ENCODE results near the gene ACTG1. TPM values are rescaled to one million over a fixed set of nuclear protein-coding genes. Genes with fewer than 3 reads are reported as not detected.

ACTG1 gene
- total and polyA plus RNA-seq, 2 of the 13 experiments (the other 11 are each of a cell fraction or from before 2014, with no cell fraction given): 973 to 1,138 TPM

DNA sequence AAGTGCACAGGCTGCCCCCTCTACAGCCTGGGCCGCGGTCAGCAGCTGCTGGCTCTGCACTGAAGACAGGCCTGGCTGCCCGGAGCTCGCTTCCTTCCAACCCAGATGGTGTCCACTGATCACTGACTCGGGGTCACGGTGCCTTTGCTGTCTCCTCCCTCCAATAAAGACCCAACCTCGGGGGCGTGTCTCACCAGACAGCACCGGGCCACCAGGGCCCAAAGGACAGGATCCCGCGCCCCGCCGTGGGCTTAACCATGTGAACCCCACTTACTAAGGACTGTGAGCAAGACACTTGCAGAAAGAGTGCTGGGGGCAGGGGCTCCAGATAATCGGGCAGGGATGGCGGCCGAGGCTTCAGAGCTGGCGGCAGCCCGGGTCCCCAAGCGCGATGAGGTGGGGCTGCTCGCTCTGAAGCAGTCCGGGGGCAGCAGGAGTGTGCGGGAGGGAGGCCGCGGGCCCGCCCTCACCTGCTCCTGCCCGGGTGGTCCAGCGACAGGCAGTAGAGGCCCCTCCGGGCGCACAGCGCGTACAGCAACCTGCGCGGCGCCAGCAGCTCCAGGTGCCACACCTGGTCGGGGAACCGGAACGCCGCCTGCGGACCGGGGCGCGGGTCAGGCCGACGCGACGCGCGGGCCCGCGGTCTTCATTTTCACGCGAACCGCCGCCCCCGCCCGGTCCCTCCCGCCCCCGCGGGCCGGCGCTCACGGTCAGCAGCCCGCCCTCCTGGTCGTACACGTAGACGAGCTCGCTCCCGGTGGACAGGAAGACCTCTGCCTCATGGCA, 39.1 kb upstream of the ACTG1 start (continued):
- TF ChIP-seq, protein P1, sequence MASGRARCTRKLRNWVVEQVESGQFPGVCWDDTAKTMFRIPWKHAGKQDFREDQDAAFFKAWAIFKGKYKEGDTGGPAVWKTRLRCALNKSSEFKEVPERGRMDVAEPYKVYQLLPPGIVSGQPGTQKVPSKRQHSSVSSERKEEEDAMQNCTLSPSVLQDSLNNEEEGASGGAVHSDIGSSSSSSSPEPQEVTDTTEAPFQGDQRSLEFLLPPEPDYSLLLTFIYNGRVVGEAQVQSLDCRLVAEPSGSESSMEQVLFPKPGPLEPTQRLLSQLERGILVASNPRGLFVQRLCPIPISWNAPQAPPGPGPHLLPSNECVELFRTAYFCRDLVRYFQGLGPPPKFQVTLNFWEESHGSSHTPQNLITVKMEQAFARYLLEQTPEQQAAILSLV (CRISPR knock-in tag; IDR thresholded peaks at IDR 0.05; ENCODE audit: borderline replicate concordance): no peak; the same call in 1 of the 2 replicates
- TF ChIP-seq ZSCAN9 (CRISPR knock-in tag; IDR thresholded peaks at IDR 0.05; ENCODE audit: borderline replicate concordance) (no peak; the same call in 1 of the 2 replicates), ZNF776 (CRISPR knock-in tag; IDR thresholded peaks at IDR 0.05) (no peak), DMAP1 (CRISPR knock-in tag; IDR thresholded peaks at IDR 0.05) (no peak), CTCF (CRISPR knock-in tag; IDR thresholded peaks at IDR 0.05) (peak; percentile 3; the same call in 1 of the 2 replicates), RARG (CRISPR knock-in tag; IDR thresholded peaks at IDR 0.05; ENCODE audit: low read depth) (no peak), ZNF768 (CRISPR knock-in tag; IDR thresholded peaks at IDR 0.05) (peak; percentile 60), SOX5 (CRISPR knock-in tag; IDR thresholded peaks at IDR 0.05; ENCODE audit: borderline replicate concordance) (no peak), REPIN1 (CRISPR knock-in tag; IDR thresholded peaks at IDR 0.05; ENCODE audit: borderline replicate concordance, low read depth) (no peak; the same call in 1 of the 2 replicates), LBX2 (CRISPR knock-in tag; IDR thresholded peaks at IDR 0.05; ENCODE audit: borderline replicate concordance) (no peak; the same call in 1 of the 2 replicates), NFRKB (IDR thresholded peaks at IDR 0.05) (no peak), E2F1 (CRISPR knock-in tag; IDR thresholded peaks at IDR 0.05) (no peak), ELF3 (CRISPR knock-in tag; IDR thresholded peaks at IDR 0.05) (no peak), BATF2 (CRISPR knock-in tag; IDR thresholded peaks at IDR 0.05) (no peak), GLI4 (CRISPR knock-in tag; IDR thresholded peaks at IDR 0.05; ENCODE audit: borderline replicate concordance) (peak; percentile 54; the same call in 1 of the 2 replicates), ZNF432 (CRISPR knock-in tag; IDR thresholded peaks at IDR 0.05; ENCODE audit: borderline replicate concordance) (no peak), RNF2 (conservative IDR thresholded peaks at IDR 0.05; ENCODE audit: low read depth) (no peak), REXO4 (CRISPR knock-in tag; IDR thresholded peaks at IDR 0.05; ENCODE audit: borderline replicate concordance) (no peak)
- TF ChIP-seq, protein P2, sequence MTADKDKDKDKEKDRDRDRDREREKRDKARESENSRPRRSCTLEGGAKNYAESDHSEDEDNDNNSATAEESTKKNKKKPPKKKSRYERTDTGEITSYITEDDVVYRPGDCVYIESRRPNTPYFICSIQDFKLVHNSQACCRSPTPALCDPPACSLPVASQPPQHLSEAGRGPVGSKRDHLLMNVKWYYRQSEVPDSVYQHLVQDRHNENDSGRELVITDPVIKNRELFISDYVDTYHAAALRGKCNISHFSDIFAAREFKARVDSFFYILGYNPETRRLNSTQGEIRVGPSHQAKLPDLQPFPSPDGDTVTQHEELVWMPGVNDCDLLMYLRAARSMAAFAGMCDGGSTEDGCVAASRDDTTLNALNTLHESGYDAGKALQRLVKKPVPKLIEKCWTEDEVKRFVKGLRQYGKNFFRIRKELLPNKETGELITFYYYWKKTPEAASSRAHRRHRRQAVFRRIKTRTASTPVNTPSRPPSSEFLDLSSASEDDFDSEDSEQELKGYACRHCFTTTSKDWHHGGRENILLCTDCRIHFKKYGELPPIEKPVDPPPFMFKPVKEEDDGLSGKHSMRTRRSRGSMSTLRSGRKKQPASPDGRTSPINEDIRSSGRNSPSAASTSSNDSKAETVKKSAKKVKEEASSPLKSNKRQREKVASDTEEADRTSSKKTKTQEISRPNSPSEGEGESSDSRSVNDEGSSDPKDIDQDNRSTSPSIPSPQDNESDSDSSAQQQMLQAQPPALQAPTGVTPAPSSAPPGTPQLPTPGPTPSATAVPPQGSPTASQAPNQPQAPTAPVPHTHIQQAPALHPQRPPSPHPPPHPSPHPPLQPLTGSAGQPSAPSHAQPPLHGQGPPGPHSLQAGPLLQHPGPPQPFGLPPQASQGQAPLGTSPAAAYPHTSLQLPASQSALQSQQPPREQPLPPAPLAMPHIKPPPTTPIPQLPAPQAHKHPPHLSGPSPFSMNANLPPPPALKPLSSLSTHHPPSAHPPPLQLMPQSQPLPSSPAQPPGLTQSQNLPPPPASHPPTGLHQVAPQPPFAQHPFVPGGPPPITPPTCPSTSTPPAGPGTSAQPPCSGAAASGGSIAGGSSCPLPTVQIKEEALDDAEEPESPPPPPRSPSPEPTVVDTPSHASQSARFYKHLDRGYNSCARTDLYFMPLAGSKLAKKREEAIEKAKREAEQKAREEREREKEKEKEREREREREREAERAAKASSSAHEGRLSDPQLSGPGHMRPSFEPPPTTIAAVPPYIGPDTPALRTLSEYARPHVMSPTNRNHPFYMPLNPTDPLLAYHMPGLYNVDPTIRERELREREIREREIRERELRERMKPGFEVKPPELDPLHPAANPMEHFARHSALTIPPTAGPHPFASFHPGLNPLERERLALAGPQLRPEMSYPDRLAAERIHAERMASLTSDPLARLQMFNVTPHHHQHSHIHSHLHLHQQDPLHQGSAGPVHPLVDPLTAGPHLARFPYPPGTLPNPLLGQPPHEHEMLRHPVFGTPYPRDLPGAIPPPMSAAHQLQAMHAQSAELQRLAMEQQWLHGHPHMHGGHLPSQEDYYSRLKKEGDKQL (CRISPR knock-in tag; IDR thresholded peaks at IDR 0.05; ENCODE audit: low read depth): no peak
